SK-N-SH treated with all-trans-retinoic acid at 6 μM for 48 hours (cell line): ENCODE measurements around the gene TSEN2.

Experiments used
- ARNTL ChIP-seq: fragments of 450-650 bp; formaldehyde crosslinking; IDR thresholded peaks from 2 replicates; pipeline ENCODE4 v1.5.0; 2020; ENCODE audit warnings: low read depth, mild to moderate bottlenecking, moderate library complexity, borderline replicate concordance
- BACH2 ChIP-seq: fragments of 250-450 bp; sonication (Bioruptor Pico); IDR thresholded peaks from 2 replicates; pipeline ENCODE4 v1.9.0; 2021; ENCODE audit warnings: mild to moderate bottlenecking, borderline replicate concordance
- CSDC2 ChIP-seq: fragments of 250-450 bp; sonication (Bioruptor Pico); IDR thresholded peaks from 2 replicates; pipeline ENCODE4 v1.5.0; 2020; ENCODE audit warnings: mild to moderate bottlenecking, moderate library complexity
- ESRRG ChIP-seq: fragments of 250-450 bp; sonication (Bioruptor Pico); IDR thresholded peaks from 2 replicates; pipeline ENCODE4 v1.6.1; 2021; ENCODE audit warnings: mild to moderate bottlenecking
- GLIS3 ChIP-seq: fragments of 250-450 bp; sonication (Bioruptor Pico); IDR thresholded peaks from 2 replicates; pipeline ENCODE4 v1.5.0; 2020; ENCODE audit warnings: mild to moderate bottlenecking, moderate library complexity
- RARB ChIP-seq: fragments of 250-450 bp; sonication (Bioruptor Pico); IDR thresholded peaks from 2 replicates; pipeline ENCODE4 v1.8.0; 2021; ENCODE audit warnings: mild to moderate bottlenecking, moderate library complexity
- SNAI2 ChIP-seq: fragments of 250-450 bp; sonication (Bioruptor Pico); IDR thresholded peaks from 2 replicates; pipeline ENCODE4 v1.5.0; 2020; ENCODE audit warnings: mild to moderate bottlenecking, moderate library complexity
- ZC3H10 ChIP-seq: fragments of 250-450 bp; sonication (Bioruptor Pico); IDR thresholded peaks from 2 replicates; pipeline ENCODE4 v1.5.1; 2021; ENCODE audit warnings: mild to moderate bottlenecking, moderate library complexity
- ZFP30 ChIP-seq: fragments of 450-650 bp; formaldehyde crosslinking; IDR thresholded peaks from 2 replicates; pipeline ENCODE4 v1.5.0; 2022; ENCODE audit warnings: mild to moderate bottlenecking, moderate library complexity
- ZNF565 ChIP-seq: fragments of 450-650 bp; formaldehyde crosslinking; conservative IDR thresholded peaks from 2 replicates; pipeline ENCODE4 v1.5.0; 2020; ENCODE audit warnings: low read depth, mild to moderate bottlenecking, moderate library complexity
- ZNF70 ChIP-seq: fragments of 450-650 bp; formaldehyde crosslinking; IDR thresholded peaks from 2 replicates; pipeline ENCODE4 v1.5.0; 2020; ENCODE audit warnings: mild to moderate bottlenecking, moderate library complexity
- ZNF8 ChIP-seq: fragments of 450-650 bp; formaldehyde crosslinking; IDR thresholded peaks from 2 replicates; pipeline ENCODE4 v1.5.0; 2020; ENCODE audit warnings: mild to moderate bottlenecking, moderate library complexity
- TF ChIP-seq, protein P1 (sequence below): fragments of 250-450 bp; sonication (Bioruptor Pico); IDR thresholded peaks from 2 replicates; pipeline ENCODE4 v1.8.0; 2020; ENCODE audit warnings: mild to moderate bottlenecking, moderate library complexity, borderline replicate concordance

DNA sequence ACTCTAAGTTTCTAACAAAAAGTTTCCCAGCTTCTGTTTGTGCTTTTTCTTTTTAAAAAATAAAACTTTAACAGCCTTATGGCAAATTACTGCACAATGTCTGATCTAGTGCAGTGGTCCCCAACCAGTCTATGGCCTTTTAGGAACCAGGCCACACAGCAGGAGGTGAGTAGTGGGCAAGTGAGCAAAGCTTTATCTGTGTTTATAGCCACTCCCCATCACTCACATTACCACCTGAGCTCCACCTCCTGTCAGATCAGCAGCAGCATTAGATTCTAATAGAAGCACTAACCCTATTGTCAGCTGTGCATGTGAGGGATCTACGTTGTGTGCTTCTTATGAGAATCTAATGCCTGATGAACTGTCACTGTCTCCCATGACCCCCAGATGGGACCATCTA lies 78.2 kb downstream of the TSEN2 start:
- TF ChIP-seq, protein P1, sequence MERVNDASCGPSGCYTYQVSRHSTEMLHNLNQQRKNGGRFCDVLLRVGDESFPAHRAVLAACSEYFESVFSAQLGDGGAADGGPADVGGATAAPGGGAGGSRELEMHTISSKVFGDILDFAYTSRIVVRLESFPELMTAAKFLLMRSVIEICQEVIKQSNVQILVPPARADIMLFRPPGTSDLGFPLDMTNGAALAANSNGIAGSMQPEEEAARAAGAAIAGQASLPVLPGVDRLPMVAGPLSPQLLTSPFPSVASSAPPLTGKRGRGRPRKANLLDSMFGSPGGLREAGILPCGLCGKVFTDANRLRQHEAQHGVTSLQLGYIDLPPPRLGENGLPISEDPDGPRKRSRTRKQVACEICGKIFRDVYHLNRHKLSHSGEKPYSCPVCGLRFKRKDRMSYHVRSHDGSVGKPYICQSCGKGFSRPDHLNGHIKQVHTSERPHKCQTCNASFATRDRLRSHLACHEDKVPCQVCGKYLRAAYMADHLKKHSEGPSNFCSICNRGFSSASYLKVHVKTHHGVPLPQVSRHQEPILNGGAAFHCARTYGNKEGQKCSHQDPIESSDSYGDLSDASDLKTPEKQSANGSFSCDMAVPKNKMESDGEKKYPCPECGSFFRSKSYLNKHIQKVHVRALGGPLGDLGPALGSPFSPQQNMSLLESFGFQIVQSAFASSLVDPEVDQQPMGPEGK (CRISPR knock-in tag): no peak
- no peak for TF ChIP-seq BACH2
- no peak for TF ChIP-seq ESRRG (CRISPR knock-in tag)
- TF ChIP-seq GLIS3 (CRISPR knock-in tag): no peak
- TF ChIP-seq ZNF8 (CRISPR knock-in tag): no peak
- no peak for TF ChIP-seq ARNTL (CRISPR knock-in tag)
- no peak for TF ChIP-seq ZNF70 (CRISPR knock-in tag)
- TF ChIP-seq ZC3H10 (CRISPR knock-in tag): no peak
- no peak for TF ChIP-seq RARB (CRISPR knock-in tag)
- no peak for TF ChIP-seq ZFP30 (CRISPR knock-in tag)
- TF ChIP-seq CSDC2 (CRISPR knock-in tag): no peak
- TF ChIP-seq SNAI2: no peak
- TF ChIP-seq ZNF565: no peak
